GM21423 (cell line): ENCODE results near the gene SRRT.
"Not testable (repeated sequence)": the region's sequence is repeated elsewhere in the genome, so short reads cannot be mapped to it uniquely, and the experiment has no call there.

Source experiments
- ATAC-seq: cut with Tn5 transposase; IDR thresholded peaks from one replicate; pipeline ENCODE4 v1.9.1; 2021; ENCODE audit warnings: mild to moderate bottlenecking, moderate library complexity; ENCODE audit not compliant: unreplicated experiment

Gene SRRT

GRCh38 chr7:100893318-100893895 lies 18.5 kb downstream of the SRRT start:
- ATAC-seq = no peak

GRCh38 chr7:100893910-100894721 lies 19.2 kb downstream of the SRRT start:
- no peak for ATAC-seq

- no peak for ATAC-seq
These were observed 20.2 kb downstream of the SRRT start for GRCh38 chr7:100894860-100895700.

GRCh38 chr7:100895701-100895955 lies 20.7 kb downstream of the SRRT start, which contains the start of gene ACHE:
TSS of gene ACHE (minus strand) at chr7:100895888. CDS start at chr7:100894232, 1,656 bp downstream.
- no peak for ATAC-seq

- ATAC-seq = no peak
These were observed 21.2 kb downstream of the SRRT start for GRCh38 chr7:100895956-100896731.

- ATAC-seq = no peak
These were observed 22.1 kb downstream of the SRRT start for GRCh38 chr7:100896732-100897608.

GRCh38 chr7:100897772-100898454 lies 23.0 kb downstream of the SRRT start:
- no peak for ATAC-seq

- ATAC-seq = no peak
These were observed 24.5 kb downstream of the SRRT start for GRCh38 chr7:100899432-100899831.

GRCh38 chr7:100900978-100901377 lies 26.1 kb downstream of the SRRT start:
- ATAC-seq = no peak

- no peak for ATAC-seq
These were observed 27.0 kb downstream of the SRRT start for GRCh38 chr7:100901921-100902332.

- ATAC-seq = no peak
These were observed 27.7 kb downstream of the SRRT start for GRCh38 chr7:100902638-100903037.

GRCh38 chr7:100908512-100908911 lies 33.6 kb downstream of the SRRT start:
- ATAC-seq = no peak

- not testable (repeated sequence) for ATAC-seq
These were observed 35.5 kb downstream of the SRRT start for GRCh38 chr7:100910443-100910842.

GRCh38 chr7:100911484-100911883 lies 36.6 kb downstream of the SRRT start:
- ATAC-seq = no peak

- ATAC-seq = no peak
These were observed 39.4 kb downstream of the SRRT start for GRCh38 chr7:100914208-100914878.

GRCh38 chr7:100914879-100915447 lies 40.1 kb downstream of the SRRT start:
- ATAC-seq = no peak

- ATAC-seq = not testable (repeated sequence)
These were observed 44.4 kb downstream of the SRRT start for GRCh38 chr7:100919335-100919734.

- not testable (repeated sequence) for ATAC-seq
These were observed 45.0 kb downstream of the SRRT start for GRCh38 chr7:100919779-100920437.
